Heart left ventricle (tissue), 16 donors: ENCODE measurements around the gene TNNI3. TPM values are rescaled to one million over a fixed set of nuclear protein-coding genes. Genes with fewer than 3 reads are reported as not detected.

Experiments
- ATAC-seq, 4 donors: fragments of 200-7000 bp; cut with Tn5 transposase; one replicate each; pipeline ENCODE4 v1.9.1; 2020 to 2022; ENCODE audit warnings: moderate library complexity in 4 of 4, mild to moderate bottlenecking in 3 of 4, moderate number of reproducible peaks in 1 of 4
- DNase-seq, 5 donors: peaks; one replicate each; pipeline ENCODE4 v3.0.0-alpha.2; 2020
- H3K27ac ChIP-seq, 12 donors: fragments of 200-600 bp; sonication (generic) in 4 of 12; one replicate each; pipeline versions ENCODE4 v1.5.0 to v1.8.0; 2016 to 2022; ENCODE audit warnings: mild to moderate bottlenecking in 2 of 12
- H3K27me3 ChIP-seq, 9 donors: fragments of 200-600 bp; sonication (generic) in 2 of 9; one replicate each; pipeline versions ENCODE4 v1.5.1 to v1.8.0; 2016 to 2022; ENCODE audit warnings: mild to moderate bottlenecking in 3 of 9
- H3K36me3 ChIP-seq, 9 donors: fragments of 200-600 bp; sonication (generic) in 2 of 9; one replicate each; pipeline versions ENCODE4 v1.5.0 to v1.8.0; 2018 to 2022; ENCODE audit warnings: mild to moderate bottlenecking in 2 of 9
- H3K4me1 ChIP-seq, 12 donors: fragments of 200-600 bp; sonication (generic) in 4 of 12; one replicate each; pipeline versions ENCODE4 v1.5.0 to v1.8.0; 2016 to 2022; ENCODE audit warnings: mild to moderate bottlenecking in 3 of 12
- H3K4me3 ChIP-seq, 12 donors: fragments of 200-600 bp; sonication (generic) in 4 of 12; one replicate each; pipeline versions ENCODE4 v1.5.0 to v1.8.0; 2017 to 2022; ENCODE audit warnings: mild to moderate bottlenecking in 9 of 12, moderate library complexity in 4 of 12
- H3K9me3 ChIP-seq, 12 donors: fragments of 200-600 bp; sonication (generic) in 4 of 12; one replicate each; pipeline versions ENCODE4 v1.5.0 to v1.8.0; 2016 to 2022; ENCODE audit warnings: mild to moderate bottlenecking in 1 of 12
- CTCF ChIP-seq, 12 donors: fragments of 200-600 bp; sonication (generic) in 4 of 12; IDR thresholded peaks; one replicate each; pipeline versions ENCODE4 v1.5.0 to v1.8.0; 2018 to 2022; ENCODE audit warnings: antibody characterized with exemption in 12 of 12, mild to moderate bottlenecking in 5 of 12
- POLR2A ChIP-seq, 2 donors: fragments of 450-650 bp; IDR thresholded peaks; one replicate each; pipeline ENCODE4 v1.6.1; 2017; ENCODE audit warnings: antibody characterized with exemption in 2 of 2, mild to moderate bottlenecking in 2 of 2, moderate library complexity in 2 of 2
- WGBS, 4 donors: extraction: QIAGEN DNeasy Blood & Tissue Kit in 2 of 4; methylation state at CpG; one replicate each; pipeline versions ENCODE4 v1.1.5 to v1.1.7; 2013 to 2018; 5-methylcytosine and 5-hydroxymethylcytosine counted together
- intact Hi-C, 10 donors: fragments of 100-400 bp; cut with DNase I; formaldehyde crosslinking; loops; one replicate each; pipeline versions ENCODE4 v1.11.1 to v1.14.2; 2022
- polyA plus RNA-seq, 2 donors: library from polyadenylated mRNA; stranded (reverse); fragments of 200-250 nt; gene quantifications; one replicate each; pipeline ENCODE4 v1.2.3, GENCODE V29; 2013
- total RNA-seq, 9 donors: library from RNA; depleted of rRNA in 2 of 9; stranded (reverse); fragments of >200 nt in 2 of 9; fragmentation: NEBNext Ultra II Directional in 3 of 9; extraction: Animal tissue kit (Norgen Biotek cat#: 25700) in 3 of 9; gene quantifications; one replicate each; pipeline versions ENCODE4 v1.1.0 to v1.2.4, GENCODE V29; 2016 to 2023
- donor health status: ischemic (EF 13 %, LVEDD 7.1; RV severe dilation, severe dysfunction).
- donor health status: healthy with polysubstance abuse.
- donor health status: DM: no; HTN: yes; CAD: no.
- donor health status: DM: no; HTN: no; CAD: no.
- donor health status: ischemic (EF 25% LVEDD 6.9; RV normal size, moderate dysfunction).
- donor health status: ischemic (EF 25% LVEDD 5.7; RV mildly dilated, moderate dysfunction).
- donor health status: healthy.
- donor health status: DM: yes; HTN: yes; CAD: no.
- donor health status: ischemic (EF 35%, LVEDD 5.7; RV mildly dilated, moderate dysfunction).
- donor health status: nonischemic (EF 11% LVEDD 7.7; RV severe dilation, severe dysfunction).
- donor health status: DM: yes; HTN: yes; CAD: no.
- donor health status: PGD.
- donor health status: ischemic (EF 29% LVEDD 5.4; RV normal size, mild dysfunction).
- donor health status: nonischemic (EF 23%, LVEDD 6.1; RV moderate dilation, normal function).

Gene TNNI3
- total and polyA plus RNA-seq, 11 donors: 1,912 to 34,502 (median 9,662) TPM

GRCh38 chr19:55117663-55118391 lies 39.7 kb downstream of the TNNI3 start:
- Histone ChIP-seq H3K4me1 (peaks cover 5 to 50% (median 36%) of the 10 kb centered on the region in 12 donors), H3K36me3 (peaks cover 0 to under 1% (median 0%) of the 10 kb centered on the region in 9 donors), H3K27me3 (no peaks in the 10 kb centered on the region), H3K9me3 (no peaks in the 10 kb centered on the region), H3K27ac (peak overlapping the region; percentile 76 to 98 (median 92)), H3K4me3 (peak overlapping the region; percentile 56 to 98 (median 88))
- peak in 1 of 12 donors; percentile 19 for TF ChIP-seq CTCF (IDR thresholded peaks at IDR 0.05)
- TF ChIP-seq POLR2A (IDR thresholded peaks at IDR 0.05): peak in 1 of 2 donors; percentile 68
- peak; percentile 80 to 86 (median 84) for ATAC-seq
- 0 to 2% (median 1%) methylated on average over 32 to 44 of the region's 44 CpGs for WGBS, 4 donors
- intact Hi-C loops: loop anchor here in 1 of 10 donors (2.0 to 5.0 kb wide), 2 partner anchors 39 to 55 kb away; partner anchors contain the start of genes RDH13 and TNNI3
- DNase-seq: peak; percentile 99 to 100 (median 99)

- Histone ChIP-seq H3K27me3 (no peaks in the 10 kb centered on the region), H3K4me1 (peaks cover 5 to 57% (median 43%) of the 10 kb centered on the region in 12 donors), H3K36me3 (peaks cover 0 to 7% (median 5%) of the 10 kb centered on the region in 9 donors), H3K4me3 (peak within 1 kb of the TSS; percentile 66 to 98 (median 90)), H3K9me3 (no peaks in the 10 kb centered on the region), H3K27ac (peak within 1 kb of the TSS; percentile 90 to 99 (median 96))
- TF ChIP-seq CTCF (IDR thresholded peaks at IDR 0.05) (no peak), POLR2A (IDR thresholded peaks at IDR 0.05) (no peak)
- DNase-seq (peak in 2 of 5 donors; percentile 46 to 56), ATAC-seq (no peak)
- intact Hi-C loops: loop anchor here in 1 of 10 donors (2.0 to 5.0 kb wide), 2 partner anchors 40 to 54 kb away; partner anchors contain the start of genes RDH13 and TNNI3
- 0 to 1% (median 0%) methylated on average over 19 to 97 of the region's 97 CpGs for WGBS, 4 donors
Observed at GRCh38 chr19:55116859-55117662, 40.5 kb downstream of the TNNI3 start, which contains the start of gene PPP1R12C. Gene PPP1R12C, minus strand, starts transcription at chr19:55117637. Its CDS starts 94 bp downstream, at chr19:55117543.

- intact Hi-C loops: loop anchor here in 1 of 10 donors (2.0 to 5.0 kb wide), 2 partner anchors 41 to 54 kb away; partner anchors contain the start of genes RDH13 and TNNI3
- TF ChIP-seq POLR2A (IDR thresholded peaks at IDR 0.05) (no peak), CTCF (IDR thresholded peaks at IDR 0.05) (no peak)
Observed at GRCh38 chr19:55116232-55116858, 41.2 kb downstream of the TNNI3 start.

More at GRCh38 chr19:55116232-55116858, 41.2 kb downstream of the TNNI3 start:
- Histone ChIP-seq H3K27ac (peak overlapping the region; percentile 90 to 99 (median 96)), H3K4me3 (peak overlapping the region; percentile 66 to 98 (median 90)), H3K4me1 (peaks cover 5 to 64% (median 47%) of the 10 kb centered on the region in 12 donors), H3K27me3 (no peaks in the 10 kb centered on the region), H3K36me3 (peaks cover 0 to 12% (median 7%) of the 10 kb centered on the region in 9 donors), H3K9me3 (no peaks in the 10 kb centered on the region)
- 0 to 1% (median 1%) methylated on average over 25 of the region's 25 CpGs for WGBS, 4 donors
- DNase-seq: peak; percentile 77 to 83 (median 81)
- ATAC-seq: peak; percentile 17 to 42 (median 30)
